ENCODE results near the gene CHKA. TPM values are rescaled to one million over a fixed set of nuclear protein-coding genes. Genes with fewer than 3 reads are reported as not detected.

Gene CHKA
- total and polyA plus RNA-seq, 2 experiments from 2014 or later = 3.6 to 4.2 TPM

DNA sequence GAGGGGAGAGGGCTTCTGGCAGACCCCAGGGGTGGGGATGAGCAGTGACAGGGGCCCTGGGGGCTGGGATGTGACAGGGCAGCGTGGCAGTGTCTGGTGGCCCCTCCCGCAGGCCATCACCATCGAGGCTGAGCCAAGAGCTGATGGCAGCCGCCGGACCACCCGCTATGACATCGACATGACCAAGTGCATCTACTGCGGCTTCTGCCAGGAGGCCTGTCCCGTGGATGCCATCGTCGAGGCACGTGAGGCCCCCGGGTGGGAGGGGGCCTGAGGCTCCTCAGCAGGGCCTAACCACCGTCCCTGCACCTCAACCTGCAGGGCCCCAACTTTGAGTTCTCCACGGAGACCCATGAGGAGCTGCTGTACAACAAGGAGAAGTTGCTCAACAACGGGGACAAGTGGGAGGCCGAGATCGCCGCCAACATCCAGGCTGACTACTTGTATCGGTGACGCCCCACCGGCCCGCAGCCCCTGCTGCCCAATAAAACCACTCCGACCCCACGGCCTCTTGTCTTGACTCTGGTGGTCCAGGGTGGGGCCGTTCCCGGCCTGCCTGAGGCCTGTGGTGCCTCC, 85.0 kb downstream of the CHKA start:
- DNase-seq = no peak

DNA sequence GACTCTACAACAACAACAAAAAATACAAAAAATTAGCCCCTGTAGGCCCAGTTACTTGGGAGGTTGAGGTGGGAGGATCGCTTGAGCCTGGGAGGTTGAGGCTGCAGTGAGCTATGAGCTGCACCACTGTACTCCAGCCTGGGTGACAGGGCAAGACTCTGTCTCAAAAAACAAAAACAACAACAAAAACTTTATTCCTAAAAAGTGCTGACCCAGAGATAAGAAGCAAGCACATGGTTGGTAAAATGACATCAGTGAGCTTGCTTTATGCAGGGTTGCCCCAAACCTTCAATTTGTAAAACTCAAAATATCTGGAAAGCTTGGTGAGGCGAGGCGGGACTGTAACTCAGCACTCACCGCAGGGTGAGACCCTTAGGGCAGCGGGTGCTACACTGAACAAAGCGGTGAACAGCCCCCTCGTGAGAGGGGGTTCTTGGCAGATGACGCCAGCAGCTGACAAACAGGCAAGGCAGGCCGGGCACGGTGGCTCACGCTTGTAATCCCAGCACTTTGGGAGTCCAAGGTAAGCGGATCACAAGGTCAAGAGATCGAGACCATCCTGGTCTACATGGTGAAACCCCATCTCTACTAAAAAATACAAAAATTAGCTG, 85.8 kb downstream of the CHKA start:
- no peak for TF ChIP-seq EZH2phosphoT487 (IDR thresholded peaks at IDR 0.05; ENCODE audit: insufficient read depth, low read depth)
- TF ChIP-seq EZH2 (IDR thresholded peaks at IDR 0.05; ENCODE audit: insufficient read depth, poor library complexity, severe bottlenecking) = no peak
- Histone ChIP-seq H3K4me3 (no peak overlapping the region), H4K20me1 (ENCODE audit: insufficient read depth) (no peaks in the 10 kb centered on the region), H3K4me2 (ENCODE audit: unreplicated experiment) (no peak overlapping the region), H3K79me2 (ENCODE audit: insufficient read depth) (peaks cover 59% of the 10 kb centered on the region), H3K27ac (no peak overlapping the region), H3K4me1 (ENCODE audit: insufficient read depth) (peaks cover 17% of the 10 kb centered on the region; the same call in 1 of the 2 replicates), H3K9ac (no peak overlapping the region), H3K36me3 (ENCODE audit: low read depth) (peaks cover 3% of the 10 kb centered on the region; the same call in 1 of the 2 replicates), H3F3A (ENCODE audit: insufficient read depth) (no peaks in the 10 kb centered on the region), H3K9me3 (ENCODE audit: low read depth) (no peaks in the 10 kb centered on the region), H3K27me3 (replicated peaks; ENCODE audit: insufficient read depth) (no peaks in the 10 kb centered on the region), H2AFZ (no peak overlapping the region), H3K9me2 (ENCODE audit: insufficient read depth) (no peaks in the 10 kb centered on the region)
- DNase-seq = no peak
- WGBS, 2 experiments (ENCODE audit: low coverage in 1 of 2, low lambda C conversion rate in 2 of 2, missing lambda C conversion rate in 2 of 2) = 79 to 82% methylated on average over 13 of the region's 13 CpGs
- in situ Hi-C loops (cut with MboI) = no loop called here

More for the DNA sequence above, 85.0 kb downstream of the CHKA start:
- Histone ChIP-seq H3K79me2 (ENCODE audit: insufficient read depth) (peaks cover 61% of the 10 kb centered on the region), H3K9me2 (ENCODE audit: insufficient read depth) (no peaks in the 10 kb centered on the region), H3K4me3 (no peak overlapping the region), H3K4me2 (ENCODE audit: unreplicated experiment) (no peak overlapping the region), H2AFZ (no peak overlapping the region), H3K9ac (no peak overlapping the region), H3K36me3 (ENCODE audit: low read depth) (peaks cover 3% of the 10 kb centered on the region; the same call in 1 of the 2 replicates), H3K4me1 (ENCODE audit: insufficient read depth) (peaks cover 15% of the 10 kb centered on the region; the same call in 1 of the 2 replicates), H4K20me1 (ENCODE audit: insufficient read depth) (no peaks in the 10 kb centered on the region), H3K27me3 (replicated peaks; ENCODE audit: insufficient read depth) (no peaks in the 10 kb centered on the region), H3F3A (ENCODE audit: insufficient read depth) (no peaks in the 10 kb centered on the region), H3K9me3 (ENCODE audit: low read depth) (no peaks in the 10 kb centered on the region), H3K27ac (no peak overlapping the region)
- WGBS, 2 experiments (ENCODE audit: low coverage in 1 of 2, low lambda C conversion rate in 2 of 2, missing lambda C conversion rate in 2 of 2) = 85 to 92% methylated on average over 19 to 23 of the region's 27 CpGs
- TF ChIP-seq EZH2 (IDR thresholded peaks at IDR 0.05; ENCODE audit: insufficient read depth, poor library complexity, severe bottlenecking) (no peak), EZH2phosphoT487 (IDR thresholded peaks at IDR 0.05; ENCODE audit: insufficient read depth, low read depth) (no peak)
- in situ Hi-C loops (cut with MboI) = no loop called here

DNA sequence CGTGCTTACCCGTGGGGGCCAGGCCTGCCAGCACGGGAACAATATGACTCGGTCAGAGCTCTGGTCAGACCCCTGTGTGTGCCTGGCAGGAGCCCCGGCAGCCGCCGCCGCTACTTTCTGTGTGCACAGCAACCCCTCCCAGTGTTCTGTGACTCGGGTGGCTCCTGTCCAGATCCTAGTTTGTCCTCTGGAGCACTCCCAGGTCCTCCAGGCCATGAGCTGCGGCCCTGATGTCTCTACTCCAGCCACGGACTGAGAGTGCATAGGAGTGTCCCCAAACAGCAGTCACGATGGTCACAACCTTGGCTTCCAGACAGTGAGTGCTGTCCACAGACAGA, 87.5 kb downstream of the CHKA start:
- H3K9ac ChIP-seq = no peak overlapping the region
- H3K36me3 ChIP-seq (ENCODE audit: low read depth) = peaks cover 3% of the 10 kb centered on the region; the same call in 1 of the 2 replicates
- H3K27ac ChIP-seq = no peak overlapping the region
- H3F3A ChIP-seq (ENCODE audit: insufficient read depth) = peaks cover 11% of the 10 kb centered on the region
- no peak overlapping the region for H3K4me3 ChIP-seq
- H3K4me2 ChIP-seq (ENCODE audit: unreplicated experiment) = no peak overlapping the region
- no peak for DNase-seq
- H3K27me3 ChIP-seq (replicated peaks; ENCODE audit: insufficient read depth) = no peaks in the 10 kb centered on the region
- no peaks in the 10 kb centered on the region for H3K9me2 ChIP-seq (ENCODE audit: insufficient read depth)
- H2AFZ ChIP-seq = no peak overlapping the region
- H3K4me1 ChIP-seq (ENCODE audit: insufficient read depth) = peaks cover 27% of the 10 kb centered on the region
- 65 to 76% methylated on average over 11 to 12 of the region's 12 CpGs for WGBS, 2 experiments (ENCODE audit: low coverage in 1 of 2, low lambda C conversion rate in 2 of 2, missing lambda C conversion rate in 2 of 2)
- H3K79me2 ChIP-seq (ENCODE audit: insufficient read depth) = peaks cover 42% of the 10 kb centered on the region
- in situ Hi-C loops (cut with MboI) = no loop called here
- no peaks in the 10 kb centered on the region for H4K20me1 ChIP-seq (ENCODE audit: insufficient read depth)
- TF ChIP-seq EZH2 (IDR thresholded peaks at IDR 0.05; ENCODE audit: insufficient read depth, poor library complexity, severe bottlenecking) (no peak), EZH2phosphoT487 (IDR thresholded peaks at IDR 0.05; ENCODE audit: insufficient read depth, low read depth) (no peak)
- no peaks in the 10 kb centered on the region for H3K9me3 ChIP-seq (ENCODE audit: low read depth)

DNA sequence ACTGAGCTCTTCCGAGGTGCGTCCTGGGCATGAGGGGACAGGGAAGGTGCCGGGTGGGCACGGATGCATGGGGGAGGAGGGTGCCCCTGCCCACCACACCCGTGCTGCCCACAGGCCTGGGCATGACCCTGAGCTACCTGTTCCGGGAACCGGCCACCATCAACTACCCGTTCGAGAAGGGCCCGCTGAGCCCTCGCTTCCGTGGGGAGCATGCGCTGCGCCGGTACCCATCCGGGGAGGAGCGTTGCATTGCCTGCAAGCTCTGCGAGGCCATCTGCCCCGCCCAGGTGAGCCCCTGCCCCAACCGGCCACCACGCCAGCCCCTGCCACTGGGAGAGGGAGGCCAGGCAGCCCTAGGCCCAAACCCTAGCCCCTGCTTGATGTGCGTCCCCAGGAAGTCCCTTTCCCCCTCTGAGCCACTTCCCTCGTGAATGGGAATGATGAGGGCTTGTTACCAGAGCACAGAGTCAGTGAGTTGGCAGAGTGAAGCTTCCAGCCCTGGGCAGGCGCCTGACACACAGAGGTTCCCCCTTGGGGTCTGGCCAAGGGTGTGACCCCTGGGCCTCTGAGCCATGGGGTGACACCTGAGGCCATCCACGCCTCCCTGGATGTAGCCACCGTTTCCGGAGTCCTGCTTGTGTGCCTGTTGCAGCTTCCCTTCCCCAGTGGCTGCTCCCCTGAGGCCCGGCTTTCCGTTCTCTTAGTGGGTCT, 88.0 kb downstream of the CHKA start:
- Histone ChIP-seq H3K36me3 (ENCODE audit: low read depth) (peaks cover 3% of the 10 kb centered on the region; the same call in 1 of the 2 replicates), H3K4me2 (ENCODE audit: unreplicated experiment) (no peak overlapping the region), H3K27me3 (replicated peaks; ENCODE audit: insufficient read depth) (no peaks in the 10 kb centered on the region), H3K9ac (no peak overlapping the region), H3K27ac (no peak overlapping the region), H3K79me2 (ENCODE audit: insufficient read depth) (peaks cover 37% of the 10 kb centered on the region), H3K4me3 (no peak overlapping the region), H2AFZ (no peak overlapping the region), H4K20me1 (ENCODE audit: insufficient read depth) (no peaks in the 10 kb centered on the region), H3F3A (ENCODE audit: insufficient read depth) (peaks cover 16% of the 10 kb centered on the region), H3K9me3 (ENCODE audit: low read depth) (no peaks in the 10 kb centered on the region), H3K9me2 (ENCODE audit: insufficient read depth) (no peaks in the 10 kb centered on the region), H3K4me1 (ENCODE audit: insufficient read depth) (peaks cover 29% of the 10 kb centered on the region)
- in situ Hi-C loops (cut with MboI) = no loop called here
- 87 to 90% methylated on average over 29 of the region's 29 CpGs for WGBS, 2 experiments (ENCODE audit: low coverage in 1 of 2, low lambda C conversion rate in 2 of 2, missing lambda C conversion rate in 2 of 2)
- TF ChIP-seq EZH2 (IDR thresholded peaks at IDR 0.05; ENCODE audit: insufficient read depth, poor library complexity, severe bottlenecking) = no peak
- no peak for TF ChIP-seq EZH2phosphoT487 (IDR thresholded peaks at IDR 0.05; ENCODE audit: insufficient read depth, low read depth)
- DNase-seq = no peak
